ENCODE data around the gene CHPT1.

Gene CHPT1

GRCh38 chr12:101745481-101745880 is 48.0 kb downstream of the CHPT1 start:
- no peak overlapping the region for H3K27ac ChIP-seq (replicated peaks)
- H3K27me3 ChIP-seq (ENCODE audit: insufficient read depth, poor library complexity, severe bottlenecking): no peaks in the 10 kb centered on the region
- TF ChIP-seq POLR2AphosphoS5 (IDR thresholded peaks at IDR 0.05; ENCODE audit: low read depth): no peak
- TF ChIP-seq GABPA (IDR thresholded peaks at IDR 0.05; ENCODE audit: low read depth): no peak
- no peak for TF ChIP-seq CTCF (IDR thresholded peaks at IDR 0.05; ENCODE audit: insufficient read depth, low read length)
- no peak for TF ChIP-seq SPI1 (IDR thresholded peaks at IDR 0.05; ENCODE audit: borderline replicate concordance, low read depth)
- no peak for TF ChIP-seq REST (IDR thresholded peaks at IDR 0.05; ENCODE audit: insufficient replicate concordance, low read depth)
- no peak for DNase-seq (ENCODE audit: low read depth in 1 of 2, low spot score in 1 of 2)
- H3K4me3 ChIP-seq (replicated peaks; ENCODE audit: insufficient read depth, low read length): no peak overlapping the region

- Histone ChIP-seq H3K27ac (replicated peaks) (no peak overlapping the region), H3K4me3 (replicated peaks; ENCODE audit: insufficient read depth, low read length) (no peak overlapping the region), H3K27me3 (ENCODE audit: insufficient read depth, poor library complexity, severe bottlenecking) (no peaks in the 10 kb centered on the region)
- no peak for DNase-seq (ENCODE audit: low read depth in 1 of 2, low spot score in 1 of 2)
- no peak for TF ChIP-seq REST (IDR thresholded peaks at IDR 0.05; ENCODE audit: insufficient replicate concordance, low read depth)
- no peak for TF ChIP-seq CTCF (IDR thresholded peaks at IDR 0.05; ENCODE audit: insufficient read depth, low read length)
- no peak for TF ChIP-seq GABPA (IDR thresholded peaks at IDR 0.05; ENCODE audit: low read depth)
- no peak for TF ChIP-seq POLR2AphosphoS5 (IDR thresholded peaks at IDR 0.05; ENCODE audit: low read depth)
- no peak for TF ChIP-seq SPI1 (IDR thresholded peaks at IDR 0.05; ENCODE audit: borderline replicate concordance, low read depth)
Observed at GRCh38 chr12:101746196-101746595, 48.8 kb downstream of the CHPT1 start.

GRCh38 chr12:101746661-101747060 is 49.2 kb downstream of the CHPT1 start:
- no peak overlapping the region for H3K27ac ChIP-seq (replicated peaks)
- no peak for DNase-seq (ENCODE audit: low read depth in 1 of 2, low spot score in 1 of 2)
- TF ChIP-seq CTCF (IDR thresholded peaks at IDR 0.05; ENCODE audit: insufficient read depth, low read length): no peak
- no peak for TF ChIP-seq POLR2AphosphoS5 (IDR thresholded peaks at IDR 0.05; ENCODE audit: low read depth)

GRCh38 chr12:101747697-101748096 is 50.3 kb downstream of the CHPT1 start:
- Histone ChIP-seq H3K27ac (replicated peaks) (no peak overlapping the region), H3K4me3 (replicated peaks; ENCODE audit: insufficient read depth, low read length) (no peak overlapping the region), H3K27me3 (ENCODE audit: insufficient read depth, poor library complexity, severe bottlenecking) (no peaks in the 10 kb centered on the region)
- TF ChIP-seq SPI1 (IDR thresholded peaks at IDR 0.05; ENCODE audit: borderline replicate concordance, low read depth) (peak; percentile 57; the same call in 1 of the 2 replicates), GABPA (IDR thresholded peaks at IDR 0.05; ENCODE audit: low read depth) (no peak), POLR2AphosphoS5 (IDR thresholded peaks at IDR 0.05; ENCODE audit: low read depth) (no peak)
- peak in 1 of 2 experiments; percentile 21 for DNase-seq (ENCODE audit: low read depth in 1 of 2, low spot score in 1 of 2)

More at GRCh38 chr12:101746661-101747060, 49.2 kb downstream of the CHPT1 start:
- H3K27me3 ChIP-seq (ENCODE audit: insufficient read depth, poor library complexity, severe bottlenecking): no peaks in the 10 kb centered on the region
- no peak overlapping the region for H3K4me3 ChIP-seq (replicated peaks; ENCODE audit: insufficient read depth, low read length)
